ENCODE data around the gene UBE2G2. TPM values are rescaled to one million over a fixed set of nuclear protein-coding genes. Genes with fewer than 3 reads are reported as not detected.
"Not testable (repeated sequence)": the region's sequence is repeated elsewhere in the genome, so short reads cannot be mapped to it uniquely, and the experiment has no call there.

Gene UBE2G2
- total and polyA plus RNA-seq, 7 donors, result 39.0 to 93.8 (median 72.8) TPM

DNA sequence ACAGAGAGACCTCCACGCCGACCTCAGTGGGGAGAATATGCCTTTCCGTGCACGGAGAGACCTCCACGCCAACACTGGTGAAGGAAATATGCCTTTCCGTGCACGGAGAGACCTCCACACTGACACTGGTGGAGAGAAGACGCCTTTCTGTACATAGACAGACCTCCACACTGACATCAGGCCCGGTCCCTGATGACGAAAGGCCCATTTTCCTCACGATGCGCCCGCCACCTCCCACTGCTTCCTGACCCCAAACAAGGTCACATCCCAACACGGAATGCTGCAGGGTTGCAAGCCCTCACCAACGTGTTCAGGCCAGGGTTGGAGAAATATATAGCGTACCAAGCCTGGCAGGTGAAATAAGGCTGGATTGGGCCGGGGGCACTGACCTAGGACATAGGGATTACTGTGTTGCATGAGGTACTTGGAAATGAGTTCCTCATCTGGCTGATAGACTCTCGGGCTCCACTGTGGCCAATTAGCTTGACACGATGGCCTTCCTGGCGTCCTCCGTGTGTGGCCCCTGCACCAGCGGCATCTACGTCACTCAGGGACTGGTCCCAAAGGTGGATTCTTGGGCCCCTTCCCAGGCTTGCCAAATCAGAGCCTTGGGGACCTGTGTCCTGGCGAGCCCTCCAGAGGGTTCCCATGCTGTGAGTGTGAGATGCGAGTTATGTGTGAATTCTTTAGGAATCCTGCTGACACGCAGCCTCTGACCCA, 32.8 kb upstream of the UBE2G2 start:
- Histone ChIP-seq H3K36me3 (ENCODE audit: insufficient read depth in 1 of 2, low read depth in 1 of 2) (no peaks in the 10 kb centered on the region), H3K4me1 (peaks cover 9% of the 10 kb centered on the region), H3K9me3 (no peaks in the 10 kb centered on the region), H3K27me3 (ENCODE audit: insufficient read depth in 3 of 3, low read length in 2 of 3) (no peaks in the 10 kb centered on the region), H3K4me3 (no peak overlapping the region), H3K27ac (no peak overlapping the region)
- WGBS, 3 donors, result 81 to 82% (median 81%) methylated on average over 26 of the region's 26 CpGs
- no peak for ATAC-seq
- intact Hi-C loops (cut with DNase I), result no loop called here
- no peak for DNase-seq
- no peak for TF ChIP-seq CTCF (IDR thresholded peaks at IDR 0.05)

DNA sequence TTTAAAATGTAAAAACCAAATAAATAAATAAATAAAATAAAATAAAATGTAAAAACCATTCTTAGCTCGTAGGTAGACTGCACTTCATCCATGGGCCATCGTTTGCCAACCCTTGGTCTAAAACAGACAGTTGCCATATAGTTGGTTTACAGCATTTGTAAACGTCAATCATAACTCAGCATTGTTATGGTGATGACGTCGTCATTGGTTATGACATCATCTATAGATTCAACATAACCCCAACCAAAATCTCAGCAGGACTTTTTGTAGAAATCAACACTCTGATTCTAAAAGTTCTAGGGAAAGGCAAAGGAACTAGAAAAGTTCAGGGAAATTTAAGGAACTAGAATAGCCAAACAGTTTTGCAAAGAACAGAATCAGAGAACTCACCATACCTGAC, 32.0 kb upstream of the UBE2G2 start:
- WGBS, 3 donors, result 74 to 82% (median 76%) methylated on average over 5 of the region's 5 CpGs
- DNase-seq (no peak), ATAC-seq (no peak)
- TF ChIP-seq CTCF (IDR thresholded peaks at IDR 0.05), result no peak
- Histone ChIP-seq H3K27me3 (ENCODE audit: insufficient read depth in 3 of 3, low read length in 2 of 3) (no peaks in the 10 kb centered on the region), H3K27ac (no peak overlapping the region), H3K36me3 (ENCODE audit: insufficient read depth in 1 of 2, low read depth in 1 of 2) (no peaks in the 10 kb centered on the region), H3K4me3 (no peak overlapping the region), H3K4me1 (peaks cover 9% of the 10 kb centered on the region), H3K9me3 (peaks cover 2% of the 10 kb centered on the region)
- intact Hi-C loops (cut with DNase I), result no loop called here

DNA sequence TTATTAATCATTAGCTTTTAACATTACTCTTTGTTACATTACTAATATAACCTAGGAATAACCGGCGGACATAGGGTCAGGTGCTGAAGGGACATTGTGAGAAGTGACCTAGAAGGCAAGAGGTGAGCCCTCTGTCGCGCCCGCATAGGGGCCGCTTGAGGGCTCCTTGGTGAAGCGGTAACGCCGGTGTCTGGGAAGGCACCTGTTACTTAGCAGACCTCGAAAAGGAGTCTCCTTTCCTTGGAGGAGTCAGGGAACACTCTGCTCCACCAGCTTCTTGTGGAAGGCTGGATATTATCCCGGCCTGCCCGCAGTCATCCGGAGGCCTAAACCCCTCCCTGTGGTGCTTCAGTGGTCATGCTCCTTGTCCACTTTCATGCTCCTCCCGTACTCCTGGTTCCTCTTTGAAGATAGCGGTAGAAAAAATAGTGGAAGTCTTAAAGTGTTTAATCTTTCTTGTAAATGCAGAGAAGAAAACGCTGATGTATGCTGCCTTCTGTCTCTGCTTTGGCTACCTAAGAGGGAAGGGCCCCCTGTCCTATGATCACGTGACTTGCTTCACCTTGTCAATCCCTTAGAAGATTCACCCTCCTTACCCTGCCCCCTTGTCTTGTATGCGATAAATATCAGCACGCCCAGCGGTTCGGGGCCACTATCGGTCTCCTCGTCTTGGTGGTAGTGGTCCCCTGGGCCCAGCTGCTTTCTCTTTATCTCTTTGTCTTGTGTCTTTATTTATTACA, 31.1 kb upstream of the UBE2G2 start:
- H3K4me1 ChIP-seq; H3K27ac ChIP-seq; H3K36me3 ChIP-seq (ENCODE audit: insufficient read depth in 1 of 2, low read depth in 1 of 2); ATAC-seq; DNase-seq; H3K27me3 ChIP-seq (ENCODE audit: insufficient read depth in 3 of 3, low read length in 2 of 3); intact Hi-C loops (cut with DNase I); H3K4me3 ChIP-seq: not testable (repeated sequence)
- H3K9me3 ChIP-seq, result peaks cover 10% of the 10 kb centered on the region
- 82 to 87% (median 83%) methylated on average over 23 of the region's 23 CpGs for WGBS, 3 donors

DNA sequence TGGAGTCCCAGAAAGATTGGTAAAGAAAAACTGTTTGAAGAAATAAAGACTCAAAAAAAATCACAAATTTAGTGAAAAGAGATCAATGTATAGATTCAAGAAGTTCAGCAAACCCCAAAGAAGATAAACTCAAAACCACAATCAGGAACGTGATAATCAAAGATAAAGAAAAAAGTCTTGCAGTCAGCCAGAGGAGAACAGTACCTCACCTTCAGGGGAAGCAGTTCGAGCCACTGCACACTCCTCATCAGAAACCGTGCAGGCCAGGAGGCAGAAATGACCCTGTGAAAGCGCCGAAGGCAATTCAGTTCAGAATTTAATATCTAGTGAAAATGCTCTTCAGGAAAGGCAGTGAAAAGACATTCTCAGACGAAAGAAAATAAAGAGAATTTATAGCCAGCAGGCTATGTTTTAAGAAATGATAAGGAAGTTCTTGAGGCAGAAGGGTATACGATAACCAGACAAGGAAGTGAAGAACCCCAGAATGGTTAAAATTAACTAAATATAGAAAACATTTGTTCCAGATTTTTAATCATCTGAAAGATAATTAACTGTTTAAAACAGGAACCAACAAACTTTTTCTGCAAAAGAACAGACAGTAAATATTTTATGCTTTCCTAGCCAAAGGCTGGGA, 29.7 kb upstream of the UBE2G2 start:
- 62 to 72% (median 66%) methylated on average over 7 of the region's 7 CpGs for WGBS, 3 donors
- TF ChIP-seq CTCF (IDR thresholded peaks at IDR 0.05), result no peak
- DNase-seq (no peak), ATAC-seq (no peak)
- no peaks in the 10 kb centered on the region for H3K36me3 ChIP-seq (ENCODE audit: insufficient read depth in 1 of 2, low read depth in 1 of 2)
- intact Hi-C loops (cut with DNase I), result no loop called here
- H3K27ac ChIP-seq, result no peak overlapping the region
- H3K4me3 ChIP-seq, result no peak overlapping the region
- no peaks in the 10 kb centered on the region for H3K4me1 ChIP-seq
- peaks cover 10% of the 10 kb centered on the region for H3K9me3 ChIP-seq
- H3K27me3 ChIP-seq (ENCODE audit: insufficient read depth in 3 of 3, low read length in 2 of 3), result no peaks in the 10 kb centered on the region

DNA sequence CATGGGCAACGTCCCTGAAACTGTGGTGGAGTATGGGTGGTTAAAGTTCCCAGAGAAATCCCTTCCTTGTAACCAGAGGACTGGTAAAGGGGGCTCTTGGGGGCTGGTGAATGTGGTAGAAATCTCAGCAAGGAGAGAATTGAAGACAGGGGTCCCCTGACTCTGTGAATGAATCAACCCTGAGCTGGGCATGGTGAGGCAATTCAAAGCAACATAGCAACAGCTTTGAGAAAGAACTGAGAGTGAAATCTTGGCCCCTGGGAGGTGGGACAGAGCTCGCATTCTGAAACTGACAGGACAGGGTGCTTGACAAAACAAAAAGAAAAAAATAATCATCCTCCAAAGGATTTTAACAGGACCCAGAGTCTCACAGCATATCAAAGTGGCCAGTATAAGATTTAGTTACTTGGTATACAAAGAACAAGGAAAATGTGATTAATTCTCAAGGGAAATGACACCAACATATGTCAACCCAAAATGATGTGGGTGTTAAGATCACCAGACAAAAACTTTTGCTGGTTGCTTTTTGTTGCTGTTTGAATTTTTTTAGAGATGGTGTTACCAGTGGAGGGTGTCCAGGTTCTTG, 28.0 kb upstream of the UBE2G2 start:
- Histone ChIP-seq H3K4me1 (no peaks in the 10 kb centered on the region), H3K27ac (no peak overlapping the region), H3K9me3 (peaks cover 10% of the 10 kb centered on the region), H3K27me3 (ENCODE audit: insufficient read depth in 3 of 3, low read length in 2 of 3) (no peaks in the 10 kb centered on the region), H3K4me3 (no peak overlapping the region), H3K36me3 (ENCODE audit: insufficient read depth in 1 of 2, low read depth in 1 of 2) (no peaks in the 10 kb centered on the region)
- WGBS, 3 donors, result 52 to 61% (median 53%) methylated on average over 2 of the region's 2 CpGs
- no peak for ATAC-seq
- intact Hi-C loops (cut with DNase I), result no loop called here
- DNase-seq, result no peak
- no peak for TF ChIP-seq CTCF (IDR thresholded peaks at IDR 0.05)
